H1 (cell line): ENCODE measurements around the gene CTIF.

Source experiments
- CEBPB ChIP-seq: IDR thresholded peaks from 2 replicates; pipeline ENCODE4 v1.6.1; 2012; ENCODE audit warnings: low read depth, low read length
- CTCF ChIP-seq, 3 experiments: IDR thresholded peaks; 1 replicate in 2 of 3; 2 replicates in 1 of 3; pipeline versions ENCODE4 v1.5.1 to v1.6.1; 2011; ENCODE audit warnings: low read length in 3 of 3, mild to moderate bottlenecking in 3 of 3, inconsistent platforms in 2 of 3, low read depth in 1 of 3, moderate library complexity in 1 of 3; ENCODE audit not compliant: insufficient read depth in 1 of 3; ENCODE audit errors: control extremely low read depth in 1 of 3
- EGR1 ChIP-seq: IDR thresholded peaks from 2 replicates; pipeline ENCODE4 v1.6.1; 2011; ENCODE audit warnings: low read depth, low read length, borderline replicate concordance
- EZH2 ChIP-seq: fragments of 200-600 bp; sonication (generic); IDR thresholded peaks from 2 replicates; pipeline ENCODE4 v1.7.1; 2012; ENCODE audit warnings: low read depth, mild to moderate bottlenecking, moderate library complexity, low read length, inconsistent platforms; ENCODE audit not compliant: severe bottlenecking
- KDM5A ChIP-seq: fragments of 200-600 bp; IDR thresholded peaks from 2 replicates; pipeline ENCODE4 v1.7.1; 2012; ENCODE audit warnings: mild to moderate bottlenecking, low read length, inconsistent platforms, mixed read lengths
- PHF8 ChIP-seq: fragments of 200-600 bp; sonication (generic); conservative IDR thresholded peaks from 2 replicates; pipeline ENCODE4 v1.7.1; 2012; ENCODE audit warnings: low read depth, mild to moderate bottlenecking, inconsistent platforms, low read length, moderate library complexity
- POLR2AphosphoS5 ChIP-seq: IDR thresholded peaks from 2 replicates; pipeline ENCODE4 v1.6.1; 2011; ENCODE audit warnings: low read depth, low read length
- RAD21 ChIP-seq, 2 experiments: IDR thresholded peaks in 1 of 2; conservative IDR thresholded peaks in 1 of 2; 2 replicates each; pipeline ENCODE4 v1.6.1; 2011; ENCODE audit warnings: low read depth in 2 of 2, low read length in 2 of 2, improper control_type of control experiment in 1 of 2, inconsistent platforms in 1 of 2, mild to moderate bottlenecking in 1 of 2, moderate library complexity in 1 of 2
- RFX5 ChIP-seq: IDR thresholded peaks from 2 replicates; pipeline ENCODE4 v1.6.1; 2011; ENCODE audit warnings: low read depth, low read length, improper control_type of control experiment, borderline replicate concordance
- TAF1 ChIP-seq: IDR thresholded peaks from 2 replicates; pipeline ENCODE4 v1.6.1; 2011; ENCODE audit warnings: mild to moderate bottlenecking, low read depth, low read length
- TCF12 ChIP-seq: IDR thresholded peaks from 2 replicates; pipeline ENCODE4 v1.6.1; 2011; ENCODE audit warnings: low read depth, mild to moderate bottlenecking, low read length
- USF2 ChIP-seq: IDR thresholded peaks from 2 replicates; pipeline ENCODE4 v1.6.1; 2011; ENCODE audit warnings: low read length, improper control_type of control experiment

GRCh38 chr18:48539406-48540250 lies 797 bp downstream of the CTIF start:
- no peak for TF ChIP-seq USF2
- TF ChIP-seq RAD21 (IDR thresholded peaks at IDR 0.05 in 1 of 2, conservative IDR thresholded peaks at IDR 0.05 in 1 of 2; ENCODE audit: low read depth in 2 of 2, low read length in 2 of 2): no peak
- no peak for TF ChIP-seq CTCF (IDR thresholded peaks at IDR 0.05; ENCODE audit: control extremely low read depth in 1 of 3, insufficient read depth in 1 of 3, low read depth in 1 of 3, low read length in 3 of 3)
- no peak for TF ChIP-seq TCF12
- TF ChIP-seq RFX5: no peak
- peak; percentile 50 for TF ChIP-seq EZH2
- TF ChIP-seq POLR2AphosphoS5: no peak
- TF ChIP-seq TAF1: no peak
- TF ChIP-seq EGR1: no peak
- TF ChIP-seq KDM5A: no peak
- no peak for TF ChIP-seq CEBPB
- no peak; the same call in 1 of the 2 replicates for TF ChIP-seq PHF8
